ENCODE data around the gene MBD4. TPM values are rescaled to one million over a fixed set of nuclear protein-coding genes. Genes with fewer than 3 reads are reported as not detected.

MBD4 gene
- total RNA-seq, 1 donor from 2014 or later = 23.9 TPM

DNA sequence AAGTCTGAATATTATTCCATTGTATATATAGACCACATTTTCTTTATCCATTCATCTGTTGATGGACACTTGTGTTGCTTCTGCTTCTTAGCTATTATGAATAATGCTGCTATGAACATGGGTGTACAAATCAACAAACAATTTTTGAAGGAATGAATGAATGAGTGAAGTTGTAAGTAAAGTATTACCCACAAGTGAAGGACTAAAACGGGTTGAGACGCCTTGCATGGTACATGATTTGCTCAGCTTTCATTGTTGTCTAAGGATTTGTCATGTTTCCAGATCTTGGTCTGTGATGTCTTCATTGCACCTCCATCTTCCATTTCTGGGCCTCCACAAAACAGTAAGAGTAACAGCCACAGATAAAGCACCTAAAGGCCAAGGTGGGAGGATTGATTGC lies 20.8 kb upstream of the MBD4 start:
- TF ChIP-seq, protein P1, sequence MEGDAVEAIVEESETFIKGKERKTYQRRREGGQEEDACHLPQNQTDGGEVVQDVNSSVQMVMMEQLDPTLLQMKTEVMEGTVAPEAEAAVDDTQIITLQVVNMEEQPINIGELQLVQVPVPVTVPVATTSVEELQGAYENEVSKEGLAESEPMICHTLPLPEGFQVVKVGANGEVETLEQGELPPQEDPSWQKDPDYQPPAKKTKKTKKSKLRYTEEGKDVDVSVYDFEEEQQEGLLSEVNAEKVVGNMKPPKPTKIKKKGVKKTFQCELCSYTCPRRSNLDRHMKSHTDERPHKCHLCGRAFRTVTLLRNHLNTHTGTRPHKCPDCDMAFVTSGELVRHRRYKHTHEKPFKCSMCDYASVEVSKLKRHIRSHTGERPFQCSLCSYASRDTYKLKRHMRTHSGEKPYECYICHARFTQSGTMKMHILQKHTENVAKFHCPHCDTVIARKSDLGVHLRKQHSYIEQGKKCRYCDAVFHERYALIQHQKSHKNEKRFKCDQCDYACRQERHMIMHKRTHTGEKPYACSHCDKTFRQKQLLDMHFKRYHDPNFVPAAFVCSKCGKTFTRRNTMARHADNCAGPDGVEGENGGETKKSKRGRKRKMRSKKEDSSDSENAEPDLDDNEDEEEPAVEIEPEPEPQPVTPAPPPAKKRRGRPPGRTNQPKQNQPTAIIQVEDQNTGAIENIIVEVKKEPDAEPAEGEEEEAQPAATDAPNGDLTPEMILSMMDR (IDR thresholded peaks at IDR 0.05; ENCODE audit: insufficient read depth, low read length, poor library complexity, severe bottlenecking) = no peak
- H3K4me3 ChIP-seq (ENCODE audit: low read depth, low read length) = no peak overlapping the region
- DNase-seq (ENCODE audit: low read depth) = no peak
- no peaks in the 10 kb centered on the region for H3K36me3 ChIP-seq (ENCODE audit: control insufficient read depth, insufficient read depth, low read length)
- no peaks in the 10 kb centered on the region for H3K27me3 ChIP-seq (ENCODE audit: control insufficient read depth, insufficient read depth, low read length)

DNA sequence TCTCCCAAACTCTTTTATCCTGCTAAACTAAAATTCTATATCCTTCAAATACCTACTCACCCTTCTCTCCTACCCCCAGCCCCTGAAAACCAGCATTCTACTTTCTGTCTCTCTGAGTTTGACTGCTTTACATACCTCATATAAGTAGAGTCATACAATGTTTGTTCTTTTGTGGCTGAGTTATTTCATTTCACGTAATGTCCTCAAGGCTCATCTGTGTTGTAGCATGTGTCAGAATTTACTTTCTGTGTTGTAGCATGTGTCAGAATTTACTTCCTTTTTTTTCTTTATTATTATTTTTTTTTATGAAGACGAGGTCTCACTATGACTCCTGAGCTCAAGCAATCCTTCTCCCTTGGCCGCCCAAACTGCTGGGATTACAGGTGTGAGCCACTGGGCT lies 20.4 kb upstream of the MBD4 start:
- Histone ChIP-seq H3K36me3 (ENCODE audit: control insufficient read depth, insufficient read depth, low read length) (no peaks in the 10 kb centered on the region), H3K4me3 (ENCODE audit: low read depth, low read length) (no peak overlapping the region), H3K27me3 (ENCODE audit: control insufficient read depth, insufficient read depth, low read length) (no peaks in the 10 kb centered on the region)
- no peak for DNase-seq (ENCODE audit: low read depth)
- TF ChIP-seq, protein P1 (IDR thresholded peaks at IDR 0.05; ENCODE audit: insufficient read depth, low read length, poor library complexity, severe bottlenecking) = no peak

GRCh38 chr3:129453732-129454131 lies 14.0 kb upstream of the MBD4 start:
- Histone ChIP-seq H3K27me3 (ENCODE audit: control insufficient read depth, insufficient read depth, low read length) (no peaks in the 10 kb centered on the region), H3K4me3 (ENCODE audit: low read depth, low read length) (no peak overlapping the region), H3K36me3 (ENCODE audit: control insufficient read depth, insufficient read depth, low read length) (no peaks in the 10 kb centered on the region)
- no peak for DNase-seq (ENCODE audit: low read depth)
- TF ChIP-seq, protein P1 (IDR thresholded peaks at IDR 0.05; ENCODE audit: insufficient read depth, low read length, poor library complexity, severe bottlenecking) = no peak

GRCh38 chr3:129449279-129450115 lies 9.7 kb upstream of the MBD4 start:
- no peaks in the 10 kb centered on the region for H3K36me3 ChIP-seq (ENCODE audit: control insufficient read depth, insufficient read depth, low read length)
- no peak for DNase-seq (ENCODE audit: low read depth)
- H3K4me3 ChIP-seq (ENCODE audit: low read depth, low read length) = no peak overlapping the region
- no peaks in the 10 kb centered on the region for H3K27me3 ChIP-seq (ENCODE audit: control insufficient read depth, insufficient read depth, low read length)
- TF ChIP-seq, protein P1 (IDR thresholded peaks at IDR 0.05; ENCODE audit: insufficient read depth, low read length, poor library complexity, severe bottlenecking) = no peak

- TF ChIP-seq, protein P1 (IDR thresholded peaks at IDR 0.05; ENCODE audit: insufficient read depth, low read length, poor library complexity, severe bottlenecking) = no peak
- H3K4me3 ChIP-seq (ENCODE audit: low read depth, low read length) = no peak overlapping the region
- no peak for DNase-seq (ENCODE audit: low read depth)
- no peaks in the 10 kb centered on the region for H3K36me3 ChIP-seq (ENCODE audit: control insufficient read depth, insufficient read depth, low read length)
- no peaks in the 10 kb centered on the region for H3K27me3 ChIP-seq (ENCODE audit: control insufficient read depth, insufficient read depth, low read length)
Measured at GRCh38 chr3:129448186-129448895, 8.6 kb upstream of the MBD4 start.

Measured in kidney epithelial cell (primary cell).